NCI-H1417 (cell line): ENCODE results near the gene POU2F3.

Experiments used
- DNase-seq, 3 experiments: peaks; one replicate each; lab custom pipeline; 2025; lab: John Stamatoyannopoulos, UW

Gene POU2F3

DNA sequence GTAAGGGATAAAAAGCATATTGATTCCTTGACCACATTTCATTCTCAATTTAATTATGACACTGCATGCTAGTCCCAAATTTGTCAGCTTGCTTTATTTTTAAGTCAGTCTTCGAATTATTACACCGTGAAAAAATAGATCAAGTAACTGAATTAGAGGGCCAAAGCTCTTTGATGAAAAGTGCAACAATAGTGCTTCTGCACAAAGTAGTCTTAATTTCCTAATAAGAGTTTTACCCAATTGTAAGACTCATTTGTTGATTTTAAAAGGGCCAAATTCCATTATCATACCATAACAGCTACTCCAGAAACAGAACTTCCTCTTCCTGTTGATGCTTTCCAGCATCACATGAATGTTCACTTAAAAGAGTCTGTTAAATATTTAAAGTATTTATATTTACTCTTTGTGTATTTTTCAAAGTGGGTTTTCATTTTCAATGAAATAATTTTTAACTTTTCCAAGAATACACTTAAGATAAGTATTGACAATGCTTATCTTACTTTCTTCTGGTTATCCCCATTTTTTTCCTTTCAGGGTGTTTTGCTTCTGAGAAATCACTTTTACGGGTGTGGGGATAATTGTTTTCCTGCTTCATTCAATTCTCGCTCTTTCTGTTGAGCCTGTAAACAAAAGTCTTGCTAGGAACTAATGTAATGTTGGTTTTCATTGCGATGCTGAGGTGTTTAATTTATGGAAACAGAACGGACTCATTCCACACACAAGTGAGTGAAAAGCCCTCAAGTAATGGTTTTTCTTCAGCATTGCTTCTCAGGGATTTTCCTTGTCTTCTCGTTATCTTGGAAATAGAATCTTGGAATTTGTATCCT is 98.4 kb downstream of the POU2F3 start:
- peak in 1 of 3 experiments; percentile 17 for DNase-seq

GRCh38 chr11:120339394-120339890 is 99.5 kb downstream of the POU2F3 start:
- peak in 1 of 3 experiments; percentile 24 for DNase-seq

- no peak for DNase-seq
These were observed 100.6 kb downstream of the POU2F3 start for GRCh38 chr11:120340529-120340928.

GRCh38 chr11:120342226-120342625 is 102.3 kb downstream of the POU2F3 start:
- no peak for DNase-seq

DNA sequence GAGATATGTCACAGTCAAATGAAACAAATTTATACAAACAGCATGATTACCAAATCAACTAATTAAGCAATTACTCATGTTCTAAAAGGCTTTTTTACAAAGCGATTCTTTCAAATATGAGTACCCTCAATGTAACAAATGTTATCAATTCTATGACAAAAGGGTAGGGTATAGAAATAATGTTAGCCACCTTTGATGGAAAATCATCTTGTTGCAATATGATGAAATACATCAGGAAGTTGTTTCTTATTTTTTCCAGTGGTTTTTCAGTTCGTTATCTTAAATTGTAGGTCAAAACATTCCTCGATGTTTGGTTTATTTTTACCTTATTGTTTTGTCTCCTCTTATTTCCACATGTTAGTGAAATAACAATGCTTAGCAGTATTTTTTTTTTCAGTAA is 102.7 kb downstream of the POU2F3 start:
- DNase-seq: no peak

DNA sequence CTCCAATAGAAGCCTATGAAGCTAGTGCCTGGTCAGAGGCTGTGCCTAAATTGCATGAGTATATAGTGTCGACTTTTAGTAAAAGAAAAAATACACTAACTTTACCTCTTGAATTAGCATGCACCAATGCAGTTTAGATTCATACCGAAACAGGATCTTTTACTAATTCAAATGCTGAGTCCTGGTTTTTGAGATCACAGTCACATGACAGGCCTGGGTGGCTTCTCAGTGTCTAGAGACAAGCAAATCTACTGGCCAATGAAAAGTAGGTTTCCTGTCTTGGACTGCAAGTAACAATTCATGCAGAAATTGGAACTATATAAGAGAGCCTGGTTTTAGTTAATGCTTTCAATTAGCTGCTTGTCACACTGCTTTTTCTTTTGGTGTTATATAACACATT is 103.5 kb downstream of the POU2F3 start:
- DNase-seq: no peak

DNA sequence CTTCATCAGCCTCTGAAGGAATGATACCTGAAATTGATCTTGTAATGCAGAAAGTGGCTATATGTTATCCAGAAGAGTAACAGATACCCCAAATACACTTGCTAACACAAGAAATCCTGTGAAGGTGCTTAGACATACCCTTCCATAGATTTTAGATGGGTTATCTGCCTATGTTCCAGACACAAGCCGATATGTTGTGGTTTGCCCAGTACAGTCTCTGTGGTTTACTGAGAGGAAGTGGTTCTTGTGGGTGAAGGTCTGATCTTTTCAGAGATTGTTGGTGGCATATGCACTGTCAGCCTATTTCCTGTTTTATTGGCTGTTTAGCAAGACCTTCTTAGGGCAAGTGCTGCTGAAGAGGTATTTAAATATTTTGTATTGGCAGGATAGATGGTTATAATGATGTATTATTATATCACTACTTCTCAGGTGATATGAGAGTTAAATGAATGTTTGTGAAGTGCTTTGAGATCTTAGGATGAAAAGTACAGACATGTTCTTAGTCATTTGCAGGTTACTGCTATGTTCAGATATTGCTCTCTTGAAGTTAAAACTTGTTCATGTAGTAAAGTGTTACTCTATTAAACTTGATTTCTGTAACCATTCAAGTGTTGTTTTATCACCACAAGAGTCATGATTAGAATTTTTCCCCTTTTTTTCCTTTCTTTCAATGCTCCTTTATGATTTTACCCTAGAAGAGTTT is 104.5 kb downstream of the POU2F3 start:
- no peak for DNase-seq

GRCh38 chr11:120346233-120346632 is 106.3 kb downstream of the POU2F3 start:
- no peak for DNase-seq

DNA sequence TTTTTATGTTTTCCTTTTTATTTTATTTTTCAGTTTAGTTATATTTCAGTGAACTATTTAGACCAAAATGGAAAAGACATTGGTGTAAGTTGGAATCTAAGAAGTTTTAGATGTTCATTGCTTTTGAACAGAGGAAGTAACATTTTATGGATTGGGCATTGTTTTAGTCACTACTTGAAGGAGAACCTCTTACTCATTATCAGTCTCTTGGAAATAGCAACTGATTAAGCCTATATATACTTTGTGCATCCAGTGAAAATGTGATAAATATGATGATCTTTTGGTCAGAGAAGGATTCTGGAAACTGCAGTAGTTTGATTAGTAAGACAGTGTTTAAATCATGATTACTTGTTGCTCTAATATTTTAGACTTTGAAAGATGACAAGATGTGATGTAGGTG is 110.7 kb downstream of the POU2F3 start:
- DNase-seq: no peak

GRCh38 chr11:120352405-120352804 is 112.5 kb downstream of the POU2F3 start:
- no peak for DNase-seq

- no peak for DNase-seq
These were observed 114.1 kb downstream of the POU2F3 start for GRCh38 chr11:120354068-120354467.

DNA sequence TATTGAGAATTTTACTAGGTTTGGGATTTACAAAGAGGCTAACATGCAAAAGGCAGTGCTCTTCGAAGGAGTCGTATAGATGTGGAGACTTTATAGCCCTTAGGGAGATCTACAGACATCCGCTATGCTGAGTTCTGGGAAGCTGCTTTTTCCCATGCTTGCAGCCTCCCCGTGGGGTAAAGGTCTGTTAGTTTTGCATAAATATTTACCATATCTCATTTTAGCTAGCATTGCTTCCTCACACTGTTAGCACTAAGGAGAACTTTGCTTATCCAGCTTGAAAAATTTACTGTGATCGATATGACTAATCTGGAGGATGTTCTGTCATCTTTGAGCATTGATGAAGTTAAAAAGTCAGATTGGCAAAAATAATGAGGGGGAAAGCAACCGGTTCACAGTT is 114.8 kb downstream of the POU2F3 start:
- no peak for DNase-seq

- DNase-seq: no peak
These were observed 117.7 kb downstream of the POU2F3 start for GRCh38 chr11:120357620-120358019.

DNA sequence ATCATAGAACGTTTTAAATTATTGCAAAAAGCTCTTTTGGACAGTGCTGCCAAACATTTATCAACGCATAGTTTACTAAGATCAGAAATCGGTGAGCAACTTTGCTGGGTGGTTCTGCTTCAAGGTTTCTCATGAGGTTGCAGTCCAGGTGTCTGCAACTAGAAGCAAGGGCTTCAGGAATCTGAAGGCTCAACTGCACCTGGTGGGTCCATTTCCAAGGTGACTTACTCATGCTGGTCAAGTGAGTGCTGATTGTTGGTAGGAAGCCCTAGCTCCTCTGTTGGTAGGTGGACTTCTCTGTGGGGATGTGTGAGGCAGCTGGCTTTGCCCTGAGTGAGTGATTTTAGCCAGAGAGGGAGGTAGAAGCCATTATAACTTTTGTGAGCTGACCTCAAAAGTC is 118.8 kb downstream of the POU2F3 start:
- DNase-seq: no peak

DNA sequence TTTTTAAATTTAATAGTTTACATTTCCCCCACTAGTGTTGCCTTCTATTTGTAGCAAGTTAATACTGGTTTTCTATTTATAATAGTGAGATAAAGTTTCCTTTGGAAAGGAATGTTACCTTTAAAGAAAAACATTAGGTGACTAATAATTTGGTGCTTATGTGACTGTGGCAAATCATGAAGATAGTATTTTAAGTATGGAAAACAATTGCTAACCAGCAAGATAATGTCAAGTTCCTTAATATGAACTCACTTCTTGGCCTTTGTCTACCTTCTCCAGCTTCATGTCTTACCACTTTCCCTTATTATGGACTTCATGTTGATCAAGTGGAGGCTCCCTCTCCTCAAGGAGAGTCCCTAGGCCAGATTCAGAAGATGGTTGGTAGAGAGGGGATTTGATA is 123.5 kb downstream of the POU2F3 start:
- no peak for DNase-seq

- DNase-seq: no peak
These were observed 125.6 kb downstream of the POU2F3 start for GRCh38 chr11:120365512-120365911.
